ENCODE data around the gene OTULIN.

DNA sequence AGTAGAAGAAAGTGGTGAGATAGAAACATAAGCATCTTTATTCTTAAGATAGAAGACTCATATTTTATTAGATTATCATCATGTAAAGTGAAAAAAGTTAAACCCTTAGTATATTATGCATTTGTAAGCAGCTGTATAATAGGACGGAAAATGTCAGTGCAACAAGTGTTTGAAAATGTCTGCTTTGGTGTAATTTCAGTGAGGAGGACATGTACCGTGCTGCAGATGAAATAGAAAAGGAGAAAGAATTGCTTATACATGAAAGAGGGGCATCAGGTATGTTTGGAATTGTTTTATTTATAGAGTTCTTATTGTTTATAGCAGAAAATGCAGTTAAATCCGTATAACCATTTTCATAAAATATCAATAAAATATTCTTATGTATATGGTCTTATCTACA, 8.9 kb downstream of the OTULIN start:
- no peak for TF ChIP-seq CTCF (conservative IDR thresholded peaks at IDR 0.05; ENCODE audit: low read depth, low read length)
- no peak for TF ChIP-seq FOS (IDR thresholded peaks at IDR 0.05; ENCODE audit: low read depth, low read length)
- no peak for TF ChIP-seq CEBPB (IDR thresholded peaks at IDR 0.05; ENCODE audit: low read depth, low read length)
- no peak for TF ChIP-seq BHLHE40 (IDR thresholded peaks at IDR 0.05; ENCODE audit: low read depth, low read length)

All from IMR-90 (cell line).